Uterus (tissue), 2 donors: ENCODE data around the gene SVIP.

Experiments used
- CTCF ChIP-seq, 4 experiments: fragments of 200-600 bp in 2 of 4; fragments of 450-650 bp in 2 of 4; sonication (generic) in 2 of 4; IDR thresholded peaks; one replicate each; pipeline ENCODE4 v1.5.1; 2016 to 2019; ENCODE audit warnings: antibody characterized with exemption in 4 of 4, mild to moderate bottlenecking in 2 of 4, moderate library complexity in 1 of 4
- POLR2A ChIP-seq, 2 donors: fragments of 450-650 bp; IDR thresholded peaks; one replicate each; pipeline ENCODE4 v1.6.1; 2016; ENCODE audit warnings: antibody characterized with exemption in 2 of 2, mild to moderate bottlenecking in 1 of 2, moderate library complexity in 1 of 2

GRCh38 chr11:22792497-22792896 lies 37.1 kb downstream of the SVIP start:
- no peak for TF ChIP-seq CTCF (IDR thresholded peaks at IDR 0.05)
- TF ChIP-seq POLR2A (IDR thresholded peaks at IDR 0.05) = no peak
